ENCODE measurements around the gene CORO2B.

CORO2B gene

DNA sequence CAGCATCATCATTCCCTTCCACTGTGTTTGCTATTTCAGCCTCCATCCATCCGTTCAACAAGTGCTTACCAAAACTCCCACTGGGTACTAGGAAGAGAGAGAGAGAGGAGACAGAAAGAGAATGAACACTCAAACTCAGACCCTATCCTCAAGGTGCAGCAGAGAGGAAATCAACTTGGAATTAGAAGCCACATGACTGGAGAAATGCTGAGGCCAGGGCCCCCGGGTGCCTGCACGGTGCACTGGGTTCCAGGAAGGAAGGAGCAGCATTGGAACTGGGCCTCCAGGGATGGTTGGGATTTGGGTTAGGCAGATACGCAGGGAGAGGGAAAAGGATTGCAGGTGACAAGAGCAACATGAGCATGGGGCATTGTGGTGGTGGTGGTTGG lies 30.0 kb downstream of the CORO2B start:
- ATAC-seq (ENCODE audit: insufficient read depth, low read depth) (no peak), DNase-seq (no peak)
- no peak overlapping the region for H2AFZ ChIP-seq (ENCODE audit: low read depth, low read length)
- no peak overlapping the region for H3K27ac ChIP-seq (ENCODE audit: low read length)
- no peaks in the 10 kb centered on the region for H3K4me1 ChIP-seq (ENCODE audit: insufficient read depth, low read length)
- TF ChIP-seq EZH2 (IDR thresholded peaks at IDR 0.05; ENCODE audit: borderline replicate concordance, low read depth, low read length, severe bottlenecking), result no peak
- TF ChIP-seq, protein P1, sequence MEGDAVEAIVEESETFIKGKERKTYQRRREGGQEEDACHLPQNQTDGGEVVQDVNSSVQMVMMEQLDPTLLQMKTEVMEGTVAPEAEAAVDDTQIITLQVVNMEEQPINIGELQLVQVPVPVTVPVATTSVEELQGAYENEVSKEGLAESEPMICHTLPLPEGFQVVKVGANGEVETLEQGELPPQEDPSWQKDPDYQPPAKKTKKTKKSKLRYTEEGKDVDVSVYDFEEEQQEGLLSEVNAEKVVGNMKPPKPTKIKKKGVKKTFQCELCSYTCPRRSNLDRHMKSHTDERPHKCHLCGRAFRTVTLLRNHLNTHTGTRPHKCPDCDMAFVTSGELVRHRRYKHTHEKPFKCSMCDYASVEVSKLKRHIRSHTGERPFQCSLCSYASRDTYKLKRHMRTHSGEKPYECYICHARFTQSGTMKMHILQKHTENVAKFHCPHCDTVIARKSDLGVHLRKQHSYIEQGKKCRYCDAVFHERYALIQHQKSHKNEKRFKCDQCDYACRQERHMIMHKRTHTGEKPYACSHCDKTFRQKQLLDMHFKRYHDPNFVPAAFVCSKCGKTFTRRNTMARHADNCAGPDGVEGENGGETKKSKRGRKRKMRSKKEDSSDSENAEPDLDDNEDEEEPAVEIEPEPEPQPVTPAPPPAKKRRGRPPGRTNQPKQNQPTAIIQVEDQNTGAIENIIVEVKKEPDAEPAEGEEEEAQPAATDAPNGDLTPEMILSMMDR (IDR thresholded peaks at IDR 0.05; ENCODE audit: borderline replicate concordance, extremely low read depth, low read length, poor library complexity, severe bottlenecking), result no peak
- peaks cover 3% of the 10 kb centered on the region for H3K27me3 ChIP-seq (ENCODE audit: insufficient read depth, low read length, poor library complexity)
- no peak overlapping the region for H3K4me2 ChIP-seq (ENCODE audit: insufficient read depth, low read length)
- H4K20me1 ChIP-seq (ENCODE audit: insufficient read depth, low read length), result no peaks in the 10 kb centered on the region
- H3K9me3 ChIP-seq (ENCODE audit: insufficient read depth, low read length, severe bottlenecking), result no peaks in the 10 kb centered on the region
- H3K79me2 ChIP-seq (ENCODE audit: insufficient read depth, low read length), result no peaks in the 10 kb centered on the region
- H3K9ac ChIP-seq (ENCODE audit: low read depth, low read length), result no peak overlapping the region
- H3K36me3 ChIP-seq (ENCODE audit: insufficient read depth, low read length), result no peaks in the 10 kb centered on the region
- H3K4me3 ChIP-seq (ENCODE audit: low read depth in 1 of 2, low read length in 2 of 2), result no peak overlapping the region

DNA sequence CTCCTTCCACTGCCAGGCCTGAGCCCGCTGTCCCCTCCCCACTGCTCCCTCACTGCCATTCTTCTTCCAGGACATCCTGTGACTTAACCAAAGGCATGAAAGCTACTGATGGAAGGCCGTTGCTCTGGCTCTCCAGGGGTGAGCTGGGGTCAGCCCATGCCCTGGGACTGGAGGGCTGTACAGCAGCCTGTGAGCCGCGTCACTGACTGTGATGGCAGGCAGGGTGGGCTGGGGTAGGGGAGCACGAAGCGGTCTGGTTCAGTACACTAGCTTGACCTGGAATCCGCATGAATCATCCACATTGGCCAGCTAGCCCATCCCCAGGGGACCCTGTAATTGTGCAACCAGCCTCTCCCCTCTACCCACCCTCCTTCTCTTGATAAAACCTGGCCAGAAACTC lies 30.8 kb downstream of the CORO2B start:
- no peak overlapping the region for H3K4me2 ChIP-seq (ENCODE audit: insufficient read depth, low read length)
- no peak overlapping the region for H3K9ac ChIP-seq (ENCODE audit: low read depth, low read length)
- no peak overlapping the region for H2AFZ ChIP-seq (ENCODE audit: low read depth, low read length)
- ATAC-seq (ENCODE audit: insufficient read depth, low read depth) (no peak), DNase-seq (no peak)
- H3K36me3 ChIP-seq (ENCODE audit: insufficient read depth, low read length), result no peaks in the 10 kb centered on the region
- no peaks in the 10 kb centered on the region for H4K20me1 ChIP-seq (ENCODE audit: insufficient read depth, low read length)
- H3K79me2 ChIP-seq (ENCODE audit: insufficient read depth, low read length), result no peaks in the 10 kb centered on the region
- H3K27ac ChIP-seq (ENCODE audit: low read length), result no peak overlapping the region
- TF ChIP-seq, protein P1 (IDR thresholded peaks at IDR 0.05; ENCODE audit: borderline replicate concordance, extremely low read depth, low read length, poor library complexity, severe bottlenecking), result no peak
- TF ChIP-seq EZH2 (IDR thresholded peaks at IDR 0.05; ENCODE audit: borderline replicate concordance, low read depth, low read length, severe bottlenecking), result no peak
- H3K27me3 ChIP-seq (ENCODE audit: insufficient read depth, low read length, poor library complexity), result peaks cover under 1% of the 10 kb centered on the region
- H3K4me1 ChIP-seq (ENCODE audit: insufficient read depth, low read length), result no peaks in the 10 kb centered on the region
- no peak overlapping the region for H3K4me3 ChIP-seq (ENCODE audit: low read depth in 1 of 2, low read length in 2 of 2)
- H3K9me3 ChIP-seq (ENCODE audit: insufficient read depth, low read length, severe bottlenecking), result no peaks in the 10 kb centered on the region

- no peak for DNase-seq
- Histone ChIP-seq H3K9me3 (ENCODE audit: insufficient read depth, low read length, severe bottlenecking) (no peaks in the 10 kb centered on the region), H2AFZ (ENCODE audit: low read depth, low read length) (no peak overlapping the region), H3K27ac (ENCODE audit: low read length) (no peak overlapping the region), H4K20me1 (ENCODE audit: insufficient read depth, low read length) (no peaks in the 10 kb centered on the region), H3K4me3 (ENCODE audit: low read depth in 1 of 2, low read length in 2 of 2) (no peak overlapping the region), H3K9ac (ENCODE audit: low read depth, low read length) (no peak overlapping the region), H3K36me3 (ENCODE audit: insufficient read depth, low read length) (no peaks in the 10 kb centered on the region), H3K4me1 (ENCODE audit: insufficient read depth, low read length) (no peaks in the 10 kb centered on the region), H3K79me2 (ENCODE audit: insufficient read depth, low read length) (no peaks in the 10 kb centered on the region), H3K4me2 (ENCODE audit: insufficient read depth, low read length) (no peak overlapping the region), H3K27me3 (ENCODE audit: insufficient read depth, low read length, poor library complexity) (peaks cover 3% of the 10 kb centered on the region)
- ATAC-seq (ENCODE audit: insufficient read depth, low read depth), result no peak
- TF ChIP-seq, protein P1 (IDR thresholded peaks at IDR 0.05; ENCODE audit: borderline replicate concordance, extremely low read depth, low read length, poor library complexity, severe bottlenecking), result no peak
- no peak for TF ChIP-seq EZH2 (IDR thresholded peaks at IDR 0.05; ENCODE audit: borderline replicate concordance, low read depth, low read length, severe bottlenecking)
Observed at GRCh38 chr15:68610825-68611224, 32.0 kb downstream of the CORO2B start.

DNA sequence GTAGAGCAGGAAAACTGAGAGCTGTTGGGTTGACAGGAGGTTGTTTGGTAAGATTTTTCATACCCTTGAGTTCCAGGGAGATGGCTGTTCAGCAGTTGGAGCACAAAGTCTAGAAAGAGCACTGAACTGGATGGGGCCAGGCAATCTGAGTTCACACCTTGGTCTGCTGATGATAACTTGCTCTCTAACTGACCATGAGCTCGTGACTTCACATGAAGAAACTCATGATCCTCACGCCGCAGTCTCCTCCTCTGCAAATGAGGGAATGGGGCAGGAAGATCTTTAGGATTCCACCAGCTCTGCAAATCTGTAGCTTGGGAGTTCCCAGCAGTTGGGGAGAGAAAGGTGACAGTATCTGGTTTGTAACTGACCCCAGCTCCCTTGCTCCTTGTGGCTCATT lies 33.7 kb downstream of the CORO2B start:
- Histone ChIP-seq H3K4me2 (ENCODE audit: insufficient read depth, low read length) (no peak overlapping the region), H3K27me3 (ENCODE audit: insufficient read depth, low read length, poor library complexity) (peaks cover 3% of the 10 kb centered on the region), H3K79me2 (ENCODE audit: insufficient read depth, low read length) (no peaks in the 10 kb centered on the region), H3K27ac (ENCODE audit: low read length) (no peak overlapping the region), H2AFZ (ENCODE audit: low read depth, low read length) (no peak overlapping the region), H3K4me3 (ENCODE audit: low read depth in 1 of 2, low read length in 2 of 2) (no peak overlapping the region), H3K36me3 (ENCODE audit: insufficient read depth, low read length) (no peaks in the 10 kb centered on the region), H3K9ac (ENCODE audit: low read depth, low read length) (no peak overlapping the region), H4K20me1 (ENCODE audit: insufficient read depth, low read length) (no peaks in the 10 kb centered on the region), H3K4me1 (ENCODE audit: insufficient read depth, low read length) (no peaks in the 10 kb centered on the region), H3K9me3 (ENCODE audit: insufficient read depth, low read length, severe bottlenecking) (no peaks in the 10 kb centered on the region)
- no peak for DNase-seq
- no peak for ATAC-seq (ENCODE audit: insufficient read depth, low read depth)
- TF ChIP-seq, protein P1 (IDR thresholded peaks at IDR 0.05; ENCODE audit: borderline replicate concordance, extremely low read depth, low read length, poor library complexity, severe bottlenecking), result no peak
- no peak for TF ChIP-seq EZH2 (IDR thresholded peaks at IDR 0.05; ENCODE audit: borderline replicate concordance, low read depth, low read length, severe bottlenecking)

All from DND-41 (cell line).